GM18498 (cell line): Measurements from ENCODE around the gene UBE2I.

Experiments used
- ATAC-seq: cut with Tn5 transposase; IDR thresholded peaks from one replicate; pipeline ENCODE4 v1.9.1; 2021; ENCODE audit warnings: mild to moderate bottlenecking, moderate library complexity; ENCODE audit not compliant: unreplicated experiment

The UBE2I gene

GRCh38 chr16:1341495-1342420 is 32.3 kb downstream of the UBE2I start:
- ATAC-seq = no peak

GRCh38 chr16:1342526-1343427 is 33.3 kb downstream of the UBE2I start:
- peak; percentile 89 for ATAC-seq

DNA sequence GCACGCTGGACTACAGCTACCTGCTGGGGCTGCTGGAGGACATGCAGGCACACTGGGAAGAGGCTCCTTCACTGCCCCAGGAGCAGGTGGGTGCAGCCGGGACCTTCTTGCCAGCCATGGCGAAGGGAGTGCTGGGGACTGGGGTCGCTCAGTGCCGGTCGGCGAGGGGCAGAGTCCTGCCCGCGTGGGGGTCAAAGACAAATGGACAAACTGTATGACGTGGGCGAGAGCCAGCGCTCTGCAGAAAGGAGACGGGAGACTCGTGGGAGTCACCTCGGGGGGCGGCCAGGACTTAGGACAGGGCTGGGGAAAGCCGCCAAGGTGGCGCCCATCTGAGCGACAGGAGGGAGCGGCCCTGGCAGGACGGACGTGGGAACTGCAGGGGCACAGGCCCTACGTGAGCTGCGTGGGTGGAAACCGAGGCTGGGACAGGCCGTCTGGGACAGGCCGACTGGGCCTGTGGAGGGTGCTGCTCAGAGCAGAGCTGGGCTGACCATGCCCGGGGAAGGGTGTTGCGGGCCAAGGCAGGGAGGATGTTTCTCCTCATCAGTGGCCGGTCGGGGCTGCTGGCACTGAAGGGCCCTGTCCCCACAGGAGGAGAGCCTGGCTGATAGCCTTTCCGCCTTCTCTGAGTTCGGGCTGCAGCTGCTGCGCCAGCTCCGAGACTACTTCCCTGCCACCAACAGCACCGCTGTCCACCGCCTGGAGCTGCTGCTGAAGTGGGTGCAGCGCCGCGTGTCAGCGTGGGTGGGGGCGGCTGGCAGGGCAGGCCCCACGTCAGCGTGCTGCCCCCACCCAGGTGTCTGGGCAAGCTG is 34.2 kb downstream of the UBE2I start:
- no peak for ATAC-seq

DNA sequence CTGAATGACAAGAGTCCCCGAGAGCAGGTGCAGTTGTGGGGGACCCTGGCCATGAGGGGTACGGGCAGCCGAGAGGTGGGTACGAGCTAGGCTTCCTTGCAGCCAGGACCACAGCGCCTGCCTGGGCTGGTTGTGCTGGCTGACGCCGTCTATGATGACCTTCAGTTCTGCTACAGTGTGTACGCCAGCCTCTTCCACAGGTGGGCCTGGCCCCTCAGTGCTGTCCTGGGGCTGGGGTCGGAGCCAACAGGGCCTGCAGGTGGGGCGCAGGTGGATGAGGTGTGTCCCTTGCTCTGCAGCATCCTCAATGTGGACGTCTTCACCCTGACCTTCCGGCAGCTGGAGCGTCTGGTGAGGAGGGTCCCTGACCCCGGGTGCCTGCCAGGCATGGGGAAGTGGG is 35.1 kb downstream of the UBE2I start:
- ATAC-seq = no peak

DNA sequence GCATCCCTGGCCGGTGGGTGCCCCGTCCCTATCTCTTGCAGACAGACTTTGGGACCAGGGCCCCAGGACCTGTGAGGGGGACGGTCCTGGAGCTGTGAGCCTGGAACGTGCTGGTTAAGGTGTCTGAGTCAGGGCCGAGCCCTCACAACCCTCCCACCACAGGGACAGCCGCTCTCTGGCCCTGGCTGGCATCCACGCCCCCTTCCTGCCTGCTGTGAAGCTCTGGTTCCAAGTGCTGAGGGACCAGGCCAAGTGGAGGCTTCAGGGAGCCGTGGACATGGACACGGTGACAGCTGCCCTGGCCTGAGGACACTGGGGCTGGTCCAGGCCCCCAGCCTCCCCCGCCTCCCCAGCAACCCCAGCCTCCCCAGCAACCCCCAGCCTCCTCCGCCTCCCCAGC is 35.7 kb downstream of the UBE2I start:
- ATAC-seq = no peak

GRCh38 chr16:1345651-1346421 is 36.4 kb downstream of the UBE2I start:
- ATAC-seq = no peak

GRCh38 chr16:1346422-1347285 is 37.2 kb downstream of the UBE2I start:
- no peak for ATAC-seq

GRCh38 chr16:1347286-1347855 is 37.9 kb downstream of the UBE2I start:
- no peak for ATAC-seq

DNA sequence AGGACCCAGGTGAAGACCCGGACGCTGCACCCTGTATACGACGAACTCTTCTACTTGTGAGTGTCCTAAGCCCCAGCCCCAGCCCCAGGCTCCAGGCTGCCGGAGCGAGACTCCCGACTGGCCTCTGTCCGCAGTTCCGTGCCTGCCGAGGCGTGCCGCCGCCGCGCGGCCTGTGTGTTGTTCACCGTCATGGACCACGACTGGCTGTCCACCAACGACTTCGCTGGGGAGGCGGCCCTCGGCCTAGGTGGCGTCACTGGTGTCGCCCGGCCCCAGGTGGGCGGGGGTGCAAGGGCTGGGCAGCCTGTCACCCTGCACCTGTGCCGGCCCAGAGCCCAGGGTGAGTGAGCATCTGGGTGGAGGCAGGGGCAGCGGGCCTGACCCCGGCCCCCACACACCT is 38.5 kb downstream of the UBE2I start:
- no peak for ATAC-seq

DNA sequence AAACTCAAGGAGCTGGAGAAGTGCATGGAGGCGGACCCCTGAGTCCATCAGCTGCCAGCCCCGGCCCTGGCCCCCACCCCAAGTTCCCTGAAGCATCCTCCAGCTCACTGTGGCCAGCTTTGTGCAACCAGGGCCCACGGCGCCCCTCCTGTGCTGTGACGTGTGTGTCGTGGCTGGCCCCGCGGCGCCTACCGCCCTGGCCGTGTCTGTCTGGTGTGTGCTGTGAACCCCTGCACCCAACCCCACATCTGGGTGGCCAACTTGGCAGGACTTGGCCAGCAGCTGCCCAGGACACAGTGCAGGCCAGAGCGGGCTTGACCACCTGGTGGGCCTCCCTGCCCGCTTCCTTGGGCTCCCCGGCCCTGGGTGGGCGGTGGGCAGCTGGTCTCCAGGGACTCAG is 39.0 kb downstream of the UBE2I start:
- no peak for ATAC-seq

- ATAC-seq = no peak
Observed at GRCh38 chr16:1348926-1349325, 39.5 kb downstream of the UBE2I start.

- no peak for ATAC-seq
Observed at GRCh38 chr16:1349351-1349750, 39.9 kb downstream of the UBE2I start.

GRCh38 chr16:1349951-1350350 is 40.5 kb downstream of the UBE2I start:
- ATAC-seq = no peak

GRCh38 chr16:1350691-1351090 is 41.3 kb downstream of the UBE2I start:
- ATAC-seq = no peak

- no peak for ATAC-seq
Observed at GRCh38 chr16:1351215-1351581, 41.8 kb downstream of the UBE2I start.

- peak; percentile 82 for ATAC-seq
Observed at GRCh38 chr16:1351582-1352362, 42.3 kb downstream of the UBE2I start, which contains the start of the genes GNPTG and TSR3. TSS of gene GNPTG (plus strand) at chr16:1351931. CDS start at chr16:1351966, 35 bp downstream. TSS of gene TSR3 (minus strand) at chr16:1351878. CDS start at chr16:1351804, 74 bp downstream.

DNA sequence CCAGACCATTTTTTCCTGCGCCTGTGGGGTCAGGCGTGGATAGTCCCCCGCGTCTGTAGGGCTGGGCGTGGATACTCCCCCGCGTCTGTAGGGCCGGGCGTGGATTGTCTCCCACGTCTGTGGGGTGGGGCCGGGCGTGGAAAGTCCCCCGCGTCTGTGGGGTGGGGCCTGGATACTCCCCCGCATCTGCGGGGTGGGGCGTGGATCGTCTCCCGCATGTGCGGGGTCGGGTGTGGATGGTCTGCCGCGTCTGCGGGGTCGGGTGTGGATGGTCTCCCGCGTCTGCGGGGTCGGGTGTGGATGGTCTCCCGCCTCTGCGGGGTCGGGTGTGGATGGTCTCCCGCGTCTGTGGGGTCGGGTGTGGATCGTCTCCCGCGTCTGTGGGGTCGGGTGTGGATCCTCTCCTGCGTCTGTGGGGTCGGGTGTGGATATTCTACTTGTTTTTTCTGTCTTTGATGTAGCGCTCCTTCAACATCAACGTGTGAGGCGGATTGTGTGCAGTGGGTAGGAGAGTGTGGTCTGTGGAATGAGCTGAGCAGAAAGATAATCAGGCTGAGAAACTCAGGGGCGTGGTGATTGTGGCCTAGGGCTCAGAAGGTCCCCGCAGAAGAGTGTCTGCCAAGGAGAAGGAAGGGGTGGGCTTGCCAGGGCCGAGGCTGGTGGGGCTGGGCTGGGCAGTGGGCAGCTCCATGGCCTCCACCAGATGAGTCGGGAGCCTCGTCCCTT is 45.5 kb downstream of the UBE2I start:
- ATAC-seq = no peak
